NCI-H146 treated with DMSO at 0.1 percent for 48 hours (cell line): ENCODE measurements around the gene OR4D9.
"Not testable (repeated sequence)": the region's sequence is repeated elsewhere in the genome, so short reads cannot be mapped to it uniquely, and the experiment has no call there.

Experiments used
- DNase-seq: peaks from one replicate; lab custom pipeline; 2025; ENCODE audit not compliant: unreplicated experiment; lab: John Stamatoyannopoulos, UW

OR4D9 gene

GRCh38 chr11:59510941-59511589, at the start of gene OR4D9:
TSS of gene OR4D9 (plus strand) at chr11:59511539. CDS start at chr11:59514913, 3,374 bp downstream.
- DNase-seq = no peak

DNA sequence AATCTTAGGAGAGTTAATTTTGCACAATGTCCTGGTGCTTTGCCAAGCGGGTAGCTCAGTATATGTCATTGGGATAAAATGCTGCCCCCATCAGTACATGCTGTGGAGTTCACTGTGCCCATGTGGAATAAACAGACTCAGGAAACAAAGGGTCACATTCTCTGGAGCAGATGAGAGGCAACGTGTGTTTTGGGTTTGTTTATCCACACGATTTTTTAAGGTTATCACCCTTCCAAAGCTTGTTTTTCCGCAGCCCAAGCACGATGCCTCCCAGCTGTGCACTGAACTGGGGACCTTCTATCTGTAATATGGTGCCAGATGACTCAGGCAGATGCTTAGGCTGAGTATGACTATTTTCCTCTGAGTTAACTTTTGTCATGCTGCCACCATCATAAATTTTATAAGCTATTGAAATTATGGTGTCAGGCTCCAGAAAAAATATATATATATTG, 48.1 kb upstream of the OR4D9 start:
- DNase-seq = no peak

GRCh38 chr11:59473015-59473414, 38.3 kb upstream of the OR4D9 start, which contains the start of gene OR4D10:
TSS of gene OR4D10 (plus strand) at chr11:59473315. CDS start at chr11:59477430, 4,115 bp downstream.
- DNase-seq = no peak

- no peak for DNase-seq
Observed at GRCh38 chr11:59475176-59475575, 36.2 kb upstream of the OR4D9 start.

DNA sequence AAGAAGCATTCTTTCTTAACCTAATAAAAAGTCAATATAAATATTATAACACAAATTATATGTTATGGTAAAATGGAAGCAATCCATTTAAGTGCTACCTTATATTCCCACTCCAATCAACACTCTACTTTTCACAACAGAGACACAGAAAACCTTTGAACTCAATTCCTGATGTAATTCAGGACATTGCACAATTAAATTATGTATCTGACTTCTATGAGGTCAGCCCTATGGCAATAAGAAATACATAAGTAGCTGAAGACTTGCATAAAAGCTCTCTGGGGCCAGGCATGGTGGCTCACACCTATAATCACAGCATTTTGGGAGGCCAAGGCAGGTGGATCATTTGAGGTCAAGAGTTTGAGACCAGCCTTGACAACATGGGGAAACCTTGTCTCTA, 31.4 kb upstream of the OR4D9 start:
- DNase-seq = no peak

DNA sequence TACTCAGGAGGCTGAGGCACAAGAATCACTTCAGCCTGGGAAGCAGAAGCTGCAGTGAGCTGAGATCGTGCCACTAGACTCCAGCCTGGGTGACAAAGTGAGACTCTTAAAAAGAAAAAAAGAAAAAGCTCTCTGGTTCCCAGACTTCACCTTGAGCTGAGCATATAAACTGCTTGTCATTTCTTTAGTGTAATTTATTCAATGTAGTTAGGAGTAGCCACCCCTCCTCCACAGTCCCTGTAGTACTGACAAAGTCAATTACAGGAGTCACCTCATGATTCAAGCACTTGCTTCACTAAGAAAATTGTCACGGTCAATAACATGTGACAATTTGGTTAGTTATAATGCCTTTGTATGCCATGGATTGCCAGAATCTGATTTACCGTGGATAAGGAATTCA, 31.0 kb upstream of the OR4D9 start:
- no peak for DNase-seq

- DNase-seq = no peak
Observed at GRCh38 chr11:59501931-59502330, 9.4 kb upstream of the OR4D9 start.

GRCh38 chr11:59503276-59503675, 8.1 kb upstream of the OR4D9 start, which contains the start of gene OR4D11:
TSS of gene OR4D11 (plus strand) at chr11:59503576. CDS start at chr11:59503576, 0 bp downstream.
- DNase-seq = no peak

GRCh38 chr11:59511675-59512074, 336 bp downstream of the OR4D9 start:
- no peak for DNase-seq

GRCh38 chr11:59520139-59520538, 8.8 kb downstream of the OR4D9 start:
- not testable (repeated sequence) for DNase-seq

DNA sequence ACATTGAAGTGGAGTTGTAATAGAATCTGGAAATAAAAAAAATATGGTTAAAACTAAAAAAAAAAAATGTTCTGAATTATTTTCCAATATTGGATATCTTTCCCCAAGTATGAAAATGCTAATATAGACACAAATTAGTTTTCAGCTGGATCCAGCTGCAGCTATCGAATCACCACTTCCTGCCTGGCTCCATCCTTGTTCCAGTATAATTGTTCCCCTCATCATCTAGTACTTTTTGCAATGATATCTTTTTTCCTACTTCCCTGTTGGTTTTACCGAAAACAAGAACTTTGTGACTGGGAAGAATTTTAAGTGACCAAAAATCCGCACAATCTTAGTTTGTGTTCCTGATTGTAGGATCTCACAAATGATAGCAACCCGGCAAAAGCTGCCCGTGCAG, 9.4 kb downstream of the OR4D9 start:
- DNase-seq = no peak

- no peak for DNase-seq
Observed at GRCh38 chr11:59523541-59523940, 12.2 kb downstream of the OR4D9 start.

DNA sequence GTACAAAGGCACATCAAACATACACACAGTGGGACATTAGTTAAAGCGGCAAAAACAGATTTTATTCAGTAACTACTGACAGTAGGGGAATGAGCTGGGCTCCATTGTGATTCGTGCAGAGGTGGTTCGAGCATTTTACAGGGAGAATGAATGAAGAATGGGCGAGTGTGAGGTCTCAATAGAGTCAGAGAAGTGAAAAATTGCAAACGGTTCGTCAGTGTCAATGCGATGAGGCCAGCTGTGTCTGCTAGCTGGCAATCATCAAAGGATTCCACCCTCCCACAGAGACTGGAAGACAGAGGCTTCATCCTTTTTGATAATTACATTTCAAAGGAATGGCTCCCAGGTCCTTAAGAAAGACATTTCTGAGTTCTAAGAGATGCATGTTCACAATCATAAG, 17.4 kb downstream of the OR4D9 start:
- DNase-seq = no peak

DNA sequence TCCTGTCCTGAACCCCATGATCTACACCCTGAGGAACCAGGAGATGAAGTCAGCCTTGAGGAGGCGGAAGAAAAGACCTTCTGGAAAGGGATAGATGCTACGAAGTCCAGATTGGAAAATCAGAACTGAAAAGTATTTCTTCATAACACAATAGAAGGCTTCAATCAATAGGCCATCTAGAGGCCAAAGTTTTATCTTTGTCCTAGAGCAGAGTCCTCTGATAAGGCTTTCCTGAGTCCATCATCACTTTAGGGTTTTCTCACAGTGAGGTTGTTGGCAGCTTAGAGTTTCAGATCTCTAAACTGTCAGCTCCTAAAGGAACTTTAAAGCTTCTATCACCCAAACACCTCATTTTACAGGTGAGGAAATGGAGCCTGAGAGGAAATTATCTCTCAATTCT, 21.3 kb downstream of the OR4D9 start:
- DNase-seq = no peak

DNA sequence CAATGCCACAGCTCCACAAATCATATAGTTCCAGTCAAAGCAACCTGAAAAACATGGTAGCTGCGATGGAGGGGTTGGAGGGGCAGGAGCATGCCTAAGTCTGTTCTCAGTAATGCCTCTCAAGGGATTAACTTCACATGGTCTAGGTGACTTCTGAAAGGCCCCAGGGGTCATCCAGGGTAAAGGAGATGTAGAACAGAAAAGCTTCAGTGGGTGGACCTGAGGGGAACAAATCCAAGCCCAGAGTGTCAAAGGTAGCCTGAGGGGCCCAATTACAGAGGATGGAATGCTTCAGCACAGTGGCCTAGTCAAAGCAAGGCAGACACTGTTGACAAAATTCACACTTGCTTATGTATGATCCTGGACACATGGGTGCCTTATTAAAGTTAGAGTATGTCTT, 23.3 kb downstream of the OR4D9 start:
- DNase-seq = no peak

DNA sequence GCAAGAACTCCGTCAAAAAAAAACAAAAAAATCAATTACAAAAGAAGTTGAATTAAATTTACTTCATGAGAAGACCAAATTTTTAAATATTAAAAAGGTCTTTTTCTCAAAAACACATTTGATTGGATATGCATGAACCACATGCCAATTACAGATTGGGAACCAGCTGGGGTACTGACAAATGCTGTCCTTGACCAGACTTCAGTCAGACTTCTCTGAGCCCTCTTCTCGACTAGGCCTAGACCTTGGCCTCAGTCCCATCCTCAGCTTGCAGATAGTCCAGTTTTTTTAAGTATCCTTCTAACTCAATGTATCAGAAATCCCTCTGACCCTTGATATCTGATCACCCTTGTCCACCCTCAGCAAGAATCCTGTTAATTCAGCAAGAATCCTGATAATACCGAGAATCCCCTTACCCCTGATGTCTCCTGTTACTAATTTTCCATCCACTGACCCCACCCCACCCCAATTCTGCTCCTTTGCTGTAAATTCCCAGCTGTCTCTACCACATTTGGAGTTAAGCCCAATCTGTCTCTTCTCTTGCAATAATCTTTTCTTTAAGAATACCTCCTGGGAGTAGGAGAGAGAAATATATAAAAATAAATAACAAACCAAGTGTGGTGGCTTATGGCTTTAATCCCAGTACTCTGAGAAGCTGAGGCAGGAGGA, 30.9 kb downstream of the OR4D9 start:
- no peak for DNase-seq

- DNase-seq = not testable (repeated sequence)
Observed at GRCh38 chr11:59543713-59544112, 32.4 kb downstream of the OR4D9 start.

- DNase-seq = no peak
Observed at GRCh38 chr11:59544869-59545178, 33.5 kb downstream of the OR4D9 start.

GRCh38 chr11:59545179-59546020, 34.1 kb downstream of the OR4D9 start:
- DNase-seq = no peak

GRCh38 chr11:59547605-59548308, 36.4 kb downstream of the OR4D9 start:
- not testable (repeated sequence) for DNase-seq

- no peak for DNase-seq
Observed at GRCh38 chr11:59548309-59548656, 36.9 kb downstream of the OR4D9 start.
